ENCODE measurements around the gene CASP2. TPM values are rescaled to one million over a fixed set of nuclear protein-coding genes. Genes with fewer than 3 reads are reported as not detected.
"Not testable (repeated sequence)": the region's sequence is repeated elsewhere in the genome, so short reads cannot be mapped to it uniquely, and the experiment has no call there.

CASP2 gene
- total RNA-seq, 4 donors from 2014 or later, result 18.4 to 25.2 (median 21.3) TPM

GRCh38 chr7:143285806-143286521, 2.2 kb upstream of the CASP2 start:
- WGBS, 2 donors, result 66 to 75% methylated on average over 11 of the region's 11 CpGs
- H3K27me3 ChIP-seq, result no peaks in the 10 kb centered on the region
- peak overlapping the region; percentile 32 to 95 (median 78) for H3K27ac ChIP-seq
- TF ChIP-seq EP300 (IDR thresholded peaks at IDR 0.05) (no peak), POLR2A (IDR thresholded peaks at IDR 0.05) (no peak), CTCF (IDR thresholded peaks at IDR 0.05) (no peak)
- H3K36me3 ChIP-seq, result no peaks in the 10 kb centered on the region
- H3K9me3 ChIP-seq, result no peaks in the 10 kb centered on the region
- no peak for DNase-seq (ENCODE audit: low spot score in 2 of 2)
- peaks cover 0 to 72% (median 36%) of the 10 kb centered on the region in 4 donors for H3K4me1 ChIP-seq
- H3K4me3 ChIP-seq, result no peak overlapping the region

GRCh38 chr7:143286522-143286890, 1.6 kb upstream of the CASP2 start:
- Histone ChIP-seq H3K4me3 (no peak overlapping the region), H3K27me3 (no peaks in the 10 kb centered on the region), H3K36me3 (no peaks in the 10 kb centered on the region), H3K4me1 (peaks cover 0 to 73% (median 37%) of the 10 kb centered on the region in 4 donors), H3K27ac (peak overlapping the region; percentile 32 to 95 (median 78)), H3K9me3 (no peaks in the 10 kb centered on the region)
- DNase-seq (ENCODE audit: low spot score in 2 of 2), result no peak
- WGBS, 2 donors, result 69 to 70% methylated on average over 6 of the region's 6 CpGs
- TF ChIP-seq POLR2A (IDR thresholded peaks at IDR 0.05), result no peak
- TF ChIP-seq CTCF (IDR thresholded peaks at IDR 0.05), result no peak
- TF ChIP-seq EP300 (IDR thresholded peaks at IDR 0.05), result no peak

- H3K4me1 ChIP-seq, result peaks cover 0 to 73% (median 37%) of the 10 kb centered on the region in 4 donors
- no peaks in the 10 kb centered on the region for H3K9me3 ChIP-seq
- peak overlapping the region; percentile 58 to 90 (median 76) for H3K4me3 ChIP-seq
- DNase-seq (ENCODE audit: low spot score in 2 of 2), result no peak
- 71 to 79% methylated on average over 17 of the region's 17 CpGs for WGBS, 2 donors
- peaks cover 0 to 8% (median 4%) of the 10 kb centered on the region in 3 donors for H3K36me3 ChIP-seq
- TF ChIP-seq EP300 (IDR thresholded peaks at IDR 0.05), result no peak
- TF ChIP-seq POLR2A (IDR thresholded peaks at IDR 0.05), result no peak
- no peaks in the 10 kb centered on the region for H3K27me3 ChIP-seq
- peak overlapping the region; percentile 33 to 95 (median 91) for H3K27ac ChIP-seq
These were observed 714 bp upstream of the CASP2 start for GRCh38 chr7:143287339-143287934.

- TF ChIP-seq POLR2A (IDR thresholded peaks at IDR 0.05) (no peak), EP300 (IDR thresholded peaks at IDR 0.05) (no peak), CTCF (IDR thresholded peaks at IDR 0.05) (no peak)
- no peak for DNase-seq (ENCODE audit: low spot score in 2 of 2)
- Histone ChIP-seq H3K9me3 (no peaks in the 10 kb centered on the region), H3K27ac (peak overlapping the region; percentile 77 to 95 (median 91)), H3K36me3 (peaks cover 0 to 22% (median 14%) of the 10 kb centered on the region in 3 donors), H3K27me3 (no peaks in the 10 kb centered on the region), H3K4me3 (peak overlapping the region; percentile 58 to 90 (median 76)), H3K4me1 (peaks cover 0 to 61% (median 29%) of the 10 kb centered on the region in 4 donors)
- WGBS, 2 donors, result 1 to 3% methylated on average over 11 of the region's 11 CpGs
These were observed 685 bp downstream of the CASP2 start for GRCh38 chr7:143288836-143289235.

- Histone ChIP-seq H3K4me3 (peak overlapping the region; percentile 58 to 90 (median 76)), H3K27ac (peak overlapping the region in 3 of 4 donors; percentile 90 to 95 (median 92)), H3K27me3 (no peaks in the 10 kb centered on the region), H3K36me3 (peaks cover 4 to 28% (median 20%) of the 10 kb centered on the region in 3 donors), H3K9me3 (no peaks in the 10 kb centered on the region), H3K4me1 (peaks cover 0 to 56% (median 24%) of the 10 kb centered on the region in 4 donors)
- no peak for DNase-seq (ENCODE audit: low spot score in 2 of 2)
- no peak for TF ChIP-seq EP300 (IDR thresholded peaks at IDR 0.05)
- TF ChIP-seq CTCF (IDR thresholded peaks at IDR 0.05), result no peak
- no peak for TF ChIP-seq POLR2A (IDR thresholded peaks at IDR 0.05)
- WGBS, 2 donors, result 9 to 10% methylated on average over 6 of the region's 6 CpGs
These were observed 1.3 kb downstream of the CASP2 start for GRCh38 chr7:143289421-143289820.

GRCh38 chr7:143289888-143290287, 1.7 kb downstream of the CASP2 start:
- Histone ChIP-seq H3K4me1 (peaks cover 0 to 51% (median 24%) of the 10 kb centered on the region in 4 donors), H3K27ac (peak overlapping the region in 1 of 4 donors; percentile 95), H3K36me3 (peaks cover 4 to 33% (median 22%) of the 10 kb centered on the region in 3 donors), H3K4me3 (peak overlapping the region in 2 of 4 donors; percentile 73 to 78)
- DNase-seq (ENCODE audit: low spot score in 2 of 2); H3K9me3 ChIP-seq; H3K27me3 ChIP-seq: not testable (repeated sequence)
- WGBS, 2 donors, result 47 to 49% methylated on average over 4 of the region's 4 CpGs

All from tibial nerve (tissue), 4 donors.